CD8-positive, alpha-beta memory T cell (primary cell): Measurements from ENCODE around the gene NTNG1. TPM values are rescaled to one million over a fixed set of nuclear protein-coding genes. Genes with fewer than 3 reads are reported as not detected.
A peak's percentile ranks its signal among the peaks of the same experiment; 100 is the strongest.

Experiments
- CTCF ChIA-PET: fragments of 350-600 bp; sonication (Branson Sonifier 250); formaldehyde crosslinking; loops from one replicate; lab custom pipeline; 2021; ENCODE audit warnings: antibody characterized with exemption; lab: Charles Lee
- POLR2A ChIA-PET: fragments of 350-600 bp; sonication (Branson Sonifier 250); formaldehyde crosslinking; loops from one replicate; lab custom pipeline; 2021; ENCODE audit warnings: antibody characterized with exemption; lab: Charles Lee
- DNase-seq, 5 donors: peaks; one replicate each; pipeline versions ENCODE4 v3.0.0 to v3.0.0-alpha.2; 2020 to 2022; ENCODE audit warnings: mixed read lengths in 1 of 5
- H3K27ac ChIP-seq: one replicate; pipeline ENCODE4 v1.7.0; 2013; ENCODE audit warnings: low read depth, mild to moderate bottlenecking, low read length, moderate library complexity
- H3K27me3 ChIP-seq: 2 replicates; pipeline ENCODE4 v1.7.0; 2013; ENCODE audit warnings: low read length, mild to moderate bottlenecking; ENCODE audit not compliant: insufficient read depth, poor library complexity, severe bottlenecking
- H3K36me3 ChIP-seq: 2 replicates; pipeline ENCODE4 v1.7.0; 2013; ENCODE audit warnings: mild to moderate bottlenecking, low read length, moderate library complexity; ENCODE audit not compliant: insufficient read depth
- H3K4me1 ChIP-seq: 2 replicates; pipeline ENCODE4 v1.7.0; 2013; ENCODE audit warnings: mild to moderate bottlenecking, low read length, moderate library complexity; ENCODE audit not compliant: insufficient read depth
- H3K4me3 ChIP-seq: 2 replicates; pipeline ENCODE4 v1.7.0; 2013; ENCODE audit warnings: mild to moderate bottlenecking, low read length
- H3K9me3 ChIP-seq: 2 replicates; pipeline ENCODE4 v1.7.0; 2013; ENCODE audit warnings: mild to moderate bottlenecking, low read length
- H3K27ac Mint-ChIP-seq, 8 donors: one replicate each; pipeline ENCODE4 v1.8.0; 2020 to 2021; ENCODE audit warnings: mixed read lengths in 8 of 8, mild to moderate bottlenecking in 6 of 8, inconsistent platforms in 3 of 8, moderate library complexity in 3 of 8
- H3K27me3 Mint-ChIP-seq, 2 donors: one replicate each; pipeline ENCODE4 v1.8.0; 2020 to 2021; ENCODE audit warnings: mixed read lengths in 2 of 2, mild to moderate bottlenecking in 1 of 2, moderate library complexity in 1 of 2
- H3K36me3 Mint-ChIP-seq, 3 donors: one replicate each; pipeline ENCODE4 v1.8.0; 2020 to 2021; ENCODE audit warnings: mixed read lengths in 3 of 3, inconsistent platforms in 1 of 3, mild to moderate bottlenecking in 1 of 3
- H3K4me1 Mint-ChIP-seq, 3 donors: one replicate each; pipeline ENCODE4 v1.8.0; 2020 to 2021; ENCODE audit warnings: mixed read lengths in 3 of 3, inconsistent platforms in 1 of 3, mild to moderate bottlenecking in 1 of 3
- H3K4me3 Mint-ChIP-seq, 7 donors: one replicate each; pipeline ENCODE4 v1.8.0; 2020 to 2021; ENCODE audit warnings: mixed read lengths in 7 of 7, mild to moderate bottlenecking in 6 of 7, moderate library complexity in 4 of 7, inconsistent platforms in 2 of 7
- H3K9me3 Mint-ChIP-seq, 5 donors: one replicate each; pipeline ENCODE4 v1.8.0; 2020 to 2022; ENCODE audit warnings: mixed read lengths in 5 of 5, mild to moderate bottlenecking in 3 of 5, moderate library complexity in 2 of 5, inconsistent platforms in 1 of 5
- polyA plus RNA-seq: library from polyadenylated mRNA; unstranded; fragments of 300-500 nt; fragmentation: Illumina TruSeq; gene quantifications from one replicate; pipeline ENCODE4 v1.2.3, GENCODE V29; 2021
- total RNA-seq, 2 experiments: library from RNA; stranded (reverse); gene quantifications; one replicate each; pipeline ENCODE4 v1.2.3, GENCODE V29; 2021

NTNG1 gene
- total and polyA plus RNA-seq, 3 experiments from 2014 or later: not detected

DNA sequence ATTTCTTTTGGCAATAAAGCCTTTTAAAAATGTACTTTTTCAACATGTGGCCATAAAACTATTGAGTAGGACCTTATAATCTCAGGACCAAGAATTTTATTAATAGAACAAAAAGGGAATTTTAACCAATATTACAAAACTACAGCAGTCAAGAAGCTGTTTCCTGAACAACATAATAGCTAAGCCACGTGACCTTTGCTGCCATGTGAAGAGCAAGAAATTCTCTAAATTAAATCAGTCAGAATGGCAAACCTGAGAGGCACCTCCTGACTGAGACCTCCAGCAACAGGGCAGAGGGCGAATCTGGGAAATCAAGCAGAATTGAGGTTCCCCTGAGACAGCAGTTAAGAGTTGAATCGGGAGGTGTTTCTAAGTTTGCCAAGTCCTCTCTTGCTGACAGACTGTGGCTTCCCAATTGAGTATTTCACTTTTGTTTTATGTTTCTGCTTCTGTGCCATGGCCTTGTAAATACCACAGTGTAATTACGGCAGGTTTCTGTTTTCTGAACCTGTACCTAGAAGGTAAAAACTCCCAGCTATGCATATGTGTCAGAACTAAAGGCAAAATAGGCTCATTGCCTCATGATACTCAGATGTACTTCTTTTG, 358.4 kb downstream of the NTNG1 start:
- CTCF ChIA-PET: interaction anchor here (1.2 kb wide), 1 partner anchor 24 kb away, joined by 3 read pairs; no protein-coding TSS in a partner anchor
- H3K27ac ChIP-seq: no peak overlapping the region
- POLR2A ChIA-PET: no interaction called here

DNA sequence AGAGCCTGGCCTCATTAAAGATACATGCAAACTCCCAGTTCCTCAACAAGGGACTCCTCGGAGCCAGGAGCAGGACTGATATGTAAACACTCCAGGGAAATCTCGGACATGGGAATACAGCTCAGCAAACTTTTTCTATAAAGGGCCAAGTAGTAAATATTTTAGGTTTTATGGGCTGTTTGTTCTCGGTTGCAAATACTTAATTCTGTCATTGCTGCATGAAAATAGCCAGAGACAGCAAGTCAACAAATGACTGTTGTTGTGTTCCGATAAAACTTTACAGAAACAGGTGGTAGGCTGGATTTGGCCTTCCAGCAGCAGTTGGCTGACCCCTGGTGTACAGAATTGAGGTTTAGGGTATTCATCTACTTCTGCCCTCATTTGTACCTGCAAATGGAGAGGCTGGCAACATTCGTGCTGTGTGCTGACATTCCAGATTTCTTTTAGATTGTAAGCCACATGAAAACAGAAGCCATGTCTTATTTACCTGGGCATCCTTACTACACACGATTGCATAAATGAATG, 360.3 kb downstream of the NTNG1 start:
- no peak overlapping the region for H3K27ac ChIP-seq
- ChIA-PET POLR2A (no interaction called here), CTCF (no interaction called here)
- no peaks in the 10 kb centered on the region for H3K27me3 ChIP-seq
- H3K9me3 ChIP-seq: no peaks in the 10 kb centered on the region
- H3K4me3 ChIP-seq: no peak overlapping the region
- no peaks in the 10 kb centered on the region for H3K36me3 ChIP-seq
- peaks cover 0 to 3% (median 0%) of the 10 kb centered on the region in 3 donors for H3K36me3 Mint-ChIP-seq
- H3K4me1 Mint-ChIP-seq: peaks cover 0 to 4% (median 0%) of the 10 kb centered on the region in 3 donors
- peak overlapping the region in 1 of 8 donors; percentile 64 for H3K27ac Mint-ChIP-seq
- H3K27me3 Mint-ChIP-seq: no peaks in the 10 kb centered on the region
- no peaks in the 10 kb centered on the region for H3K9me3 Mint-ChIP-seq
- no peaks in the 10 kb centered on the region for H3K4me1 ChIP-seq
- DNase-seq: no peak
- no peak overlapping the region for H3K4me3 Mint-ChIP-seq

More for the DNA sequence above, 358.4 kb downstream of the NTNG1 start:
- Histone ChIP-seq H3K36me3 (no peaks in the 10 kb centered on the region), H3K4me3 (no peak overlapping the region), H3K27me3 (no peaks in the 10 kb centered on the region), H3K4me1 (no peaks in the 10 kb centered on the region), H3K9me3 (no peaks in the 10 kb centered on the region)
- no peak overlapping the region for H3K27ac Mint-ChIP-seq
- peaks cover 2 to 4% of the 10 kb centered on the region in 2 donors for H3K27me3 Mint-ChIP-seq
- peaks cover 0 to 3% (median 0%) of the 10 kb centered on the region in 3 donors for H3K36me3 Mint-ChIP-seq
- no peak for DNase-seq
- H3K9me3 Mint-ChIP-seq: no peaks in the 10 kb centered on the region
- H3K4me3 Mint-ChIP-seq: no peak overlapping the region
- H3K4me1 Mint-ChIP-seq: peaks cover 0 to 4% (median 0%) of the 10 kb centered on the region in 3 donors

DNA sequence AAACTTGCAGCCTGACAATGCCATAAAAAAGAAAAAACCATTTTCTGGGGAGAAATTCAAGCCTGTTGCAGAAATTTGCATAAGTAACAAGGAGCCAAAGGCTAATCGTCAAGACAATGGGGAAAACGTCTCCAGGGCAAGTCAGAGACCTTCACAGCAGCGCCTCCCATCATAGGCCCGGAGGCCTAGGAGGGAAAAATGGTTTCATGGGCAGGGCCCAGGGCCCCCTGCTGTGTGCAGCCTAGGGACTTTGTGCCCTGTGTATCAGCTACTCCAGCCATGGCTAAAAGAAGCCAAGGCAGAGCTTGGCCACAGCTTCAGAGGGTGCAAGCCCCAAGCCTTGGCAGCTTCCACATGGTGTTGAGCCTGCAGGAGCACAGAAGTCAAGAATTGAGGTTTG, 369.5 kb downstream of the NTNG1 start:
- Histone ChIP-seq H3K4me3 (no peak overlapping the region), H3K27ac (no peak overlapping the region), H3K36me3 (no peaks in the 10 kb centered on the region), H3K4me1 (no peaks in the 10 kb centered on the region), H3K9me3 (no peaks in the 10 kb centered on the region), H3K27me3 (no peaks in the 10 kb centered on the region)
- Mint-ChIP-seq H3K36me3 (peaks cover 0 to 1% (median 0%) of the 10 kb centered on the region in 3 donors), H3K27ac (no peak overlapping the region), H3K4me3 (no peak overlapping the region), H3K27me3 (no peaks in the 10 kb centered on the region), H3K9me3 (peaks cover 0 to 6% (median 0%) of the 10 kb centered on the region in 5 donors), H3K4me1 (no peaks in the 10 kb centered on the region)
- POLR2A ChIA-PET: no interaction called here
- no peak for DNase-seq
- CTCF ChIA-PET: no interaction called here

DNA sequence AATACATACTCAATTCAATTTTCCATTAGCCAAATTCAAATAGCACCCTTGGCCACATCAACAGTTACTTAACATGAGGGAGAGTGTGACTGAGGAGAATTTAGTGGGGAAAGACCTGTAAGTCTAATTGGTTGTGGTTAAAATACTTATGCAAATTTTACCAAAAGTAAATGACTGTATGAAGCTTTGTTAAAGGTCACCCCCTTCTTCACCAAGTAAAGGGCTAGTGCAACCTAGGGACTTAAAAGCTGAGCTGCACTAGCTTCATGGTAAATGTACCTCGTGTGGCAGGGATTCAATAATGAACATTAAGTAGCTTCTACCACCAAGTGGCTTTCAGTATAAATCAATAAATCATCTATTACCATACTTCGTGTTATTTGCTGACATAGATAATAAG, 372.0 kb downstream of the NTNG1 start:
- peaks cover 0 to 6% (median 0%) of the 10 kb centered on the region in 5 donors for H3K9me3 Mint-ChIP-seq
- H3K27ac Mint-ChIP-seq: no peak overlapping the region
- H3K4me3 ChIP-seq: no peak overlapping the region
- H3K4me1 Mint-ChIP-seq: no peaks in the 10 kb centered on the region
- no peak overlapping the region for H3K4me3 Mint-ChIP-seq
- H3K36me3 Mint-ChIP-seq: peaks cover 0 to 1% (median 0%) of the 10 kb centered on the region in 3 donors
- DNase-seq: no peak
- H3K27ac ChIP-seq: no peak overlapping the region
- CTCF ChIA-PET: no interaction called here
- H3K27me3 ChIP-seq: no peaks in the 10 kb centered on the region
- peaks cover 0 to 3% of the 10 kb centered on the region in 2 donors for H3K27me3 Mint-ChIP-seq
- POLR2A ChIA-PET: no interaction called here
- no peaks in the 10 kb centered on the region for H3K36me3 ChIP-seq
- no peaks in the 10 kb centered on the region for H3K9me3 ChIP-seq
- no peaks in the 10 kb centered on the region for H3K4me1 ChIP-seq

DNA sequence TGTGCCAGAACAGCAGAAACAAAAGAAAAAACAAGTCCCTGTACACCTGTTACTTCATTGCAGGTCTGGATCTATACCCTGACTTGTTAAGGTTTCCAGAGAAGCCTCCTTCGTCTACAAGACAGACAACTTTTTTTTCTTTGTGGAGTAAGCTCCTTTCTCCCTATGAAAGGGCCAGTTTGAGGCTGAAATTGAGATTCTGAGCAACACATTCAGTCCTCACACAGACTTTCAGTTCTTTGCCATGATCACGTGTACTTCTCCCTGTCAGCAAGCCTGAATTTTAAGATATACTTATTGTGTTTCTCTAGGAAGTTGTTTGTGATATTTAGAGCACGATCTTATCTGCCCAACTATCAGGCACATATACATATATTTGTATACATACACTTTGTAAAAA, 374.0 kb downstream of the NTNG1 start:
- Mint-ChIP-seq H3K27ac (no peak overlapping the region), H3K4me1 (no peaks in the 10 kb centered on the region), H3K9me3 (peaks cover 0 to 4% (median 0%) of the 10 kb centered on the region in 5 donors), H3K4me3 (no peak overlapping the region), H3K27me3 (peaks cover 0 to 4% of the 10 kb centered on the region in 2 donors), H3K36me3 (no peaks in the 10 kb centered on the region)
- CTCF ChIA-PET: no interaction called here
- H3K36me3 ChIP-seq: no peaks in the 10 kb centered on the region
- H3K27ac ChIP-seq: no peak overlapping the region
- H3K9me3 ChIP-seq: no peaks in the 10 kb centered on the region
- H3K4me3 ChIP-seq: no peak overlapping the region
- POLR2A ChIA-PET: no interaction called here
- no peaks in the 10 kb centered on the region for H3K4me1 ChIP-seq
- DNase-seq: no peak
- H3K27me3 ChIP-seq: no peaks in the 10 kb centered on the region

DNA sequence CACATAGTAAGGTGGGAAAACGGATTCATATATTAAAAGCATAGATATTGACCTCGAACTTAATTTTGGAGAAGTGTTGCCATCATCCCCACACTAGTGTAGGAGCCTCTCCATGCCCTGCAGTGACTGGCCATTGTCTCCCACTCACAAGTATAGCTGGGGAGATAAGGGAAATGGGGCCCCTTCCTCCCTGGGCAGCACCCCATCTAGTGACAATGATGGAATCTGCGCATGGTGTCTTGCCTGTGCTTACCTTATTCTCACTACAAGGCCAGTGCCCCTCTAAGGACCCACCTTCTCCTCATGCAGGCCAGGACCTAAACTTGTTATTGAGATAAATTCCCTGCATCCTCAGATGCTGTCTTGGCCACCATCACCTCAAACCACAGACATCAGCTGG, 374.9 kb downstream of the NTNG1 start:
- Histone ChIP-seq H3K4me3 (no peak overlapping the region), H3K4me1 (no peaks in the 10 kb centered on the region), H3K36me3 (no peaks in the 10 kb centered on the region), H3K27me3 (no peaks in the 10 kb centered on the region), H3K9me3 (no peaks in the 10 kb centered on the region), H3K27ac (no peak overlapping the region)
- Mint-ChIP-seq H3K36me3 (no peaks in the 10 kb centered on the region), H3K4me3 (no peak overlapping the region), H3K27me3 (peaks cover 0 to 4% of the 10 kb centered on the region in 2 donors), H3K4me1 (no peaks in the 10 kb centered on the region), H3K27ac (no peak overlapping the region), H3K9me3 (no peaks in the 10 kb centered on the region)
- ChIA-PET POLR2A (no interaction called here), CTCF (no interaction called here)
- DNase-seq: no peak

DNA sequence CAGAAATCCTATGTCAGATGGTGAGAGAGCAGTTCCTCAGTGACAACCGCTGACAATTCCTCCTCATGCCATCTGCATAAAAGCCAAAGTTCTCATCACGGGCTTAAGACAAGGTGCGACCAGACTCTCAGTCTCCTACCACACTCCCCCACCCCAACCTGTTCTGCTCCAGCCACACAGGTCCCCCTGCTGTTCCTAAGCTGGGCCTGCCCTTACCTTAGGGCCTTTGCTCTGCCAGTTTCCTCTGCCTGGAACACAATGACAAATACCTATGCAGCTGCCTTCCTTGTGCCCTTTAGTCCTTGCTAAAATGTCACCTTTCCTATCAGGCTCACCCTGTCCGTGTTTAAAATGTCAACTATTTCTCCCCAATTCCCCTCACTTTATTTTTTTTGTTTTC, 382.2 kb downstream of the NTNG1 start:
- Mint-ChIP-seq H3K4me3 (peak overlapping the region in 1 of 7 donors; percentile 28), H3K36me3 (no peaks in the 10 kb centered on the region), H3K27ac (no peak overlapping the region), H3K27me3 (peaks cover 0 to 16% of the 10 kb centered on the region in 2 donors), H3K4me1 (no peaks in the 10 kb centered on the region), H3K9me3 (no peaks in the 10 kb centered on the region)
- Histone ChIP-seq H3K4me1 (no peaks in the 10 kb centered on the region), H3K4me3 (no peak overlapping the region), H3K27me3 (no peaks in the 10 kb centered on the region), H3K36me3 (no peaks in the 10 kb centered on the region), H3K27ac (no peak overlapping the region), H3K9me3 (no peaks in the 10 kb centered on the region)
- no peak for DNase-seq
- ChIA-PET POLR2A (no interaction called here), CTCF (no interaction called here)

DNA sequence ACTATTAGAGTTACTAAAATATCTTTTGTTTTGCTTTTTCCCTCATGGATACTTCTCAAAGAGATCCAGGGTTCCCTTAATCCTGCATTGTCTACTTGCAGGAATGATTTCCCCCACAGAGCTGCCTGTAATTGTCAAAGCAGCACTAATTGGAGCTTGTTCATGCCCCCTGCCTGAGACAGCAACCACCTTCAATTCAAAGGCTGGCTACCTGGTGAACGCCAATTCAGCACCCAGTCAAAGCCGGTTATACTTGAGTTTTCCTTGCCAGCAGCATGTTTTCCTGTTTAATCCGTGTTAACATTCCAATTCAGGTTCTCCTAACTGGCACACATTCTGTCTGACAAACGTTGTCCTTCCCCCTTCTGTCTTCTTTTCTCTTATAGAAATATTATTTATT, 382.9 kb downstream of the NTNG1 start:
- Mint-ChIP-seq H3K27ac (no peak overlapping the region), H3K4me1 (no peaks in the 10 kb centered on the region), H3K4me3 (no peak overlapping the region), H3K9me3 (no peaks in the 10 kb centered on the region), H3K27me3 (peaks cover 2 to 18% of the 10 kb centered on the region in 2 donors), H3K36me3 (no peaks in the 10 kb centered on the region)
- H3K36me3 ChIP-seq: no peaks in the 10 kb centered on the region
- H3K4me3 ChIP-seq: no peak overlapping the region
- no peaks in the 10 kb centered on the region for H3K4me1 ChIP-seq
- POLR2A ChIA-PET: no interaction called here
- no peak overlapping the region for H3K27ac ChIP-seq
- no peaks in the 10 kb centered on the region for H3K9me3 ChIP-seq
- CTCF ChIA-PET: no interaction called here
- no peak for DNase-seq
- H3K27me3 ChIP-seq: no peaks in the 10 kb centered on the region
